Activated naive CD4-positive, alpha-beta T cell treated with anti-CD3 and anti-CD28 coated beads, Interleukin-2, amount 50 U/mL, for 72 hours (primary cell): ENCODE measurements around the gene BTG3. TPM values are rescaled to one million over a fixed set of nuclear protein-coding genes. Genes with fewer than 3 reads are reported as not detected.

Experiments used
- ATAC-seq, 2 donors: fragments of 150-1000 bp; cut with Tn5 transposase; 2 replicates each; pipeline ENCODE4 v1.10.0; 2021; ENCODE audit warnings: mild to moderate bottlenecking in 2 of 2, moderate library complexity in 2 of 2
- DNase-seq, 2 donors: peaks; one replicate each; pipeline ENCODE4 v3.0.0; 2021 to 2022; ENCODE audit warnings: low spot score in 2 of 2
- H3K27ac Mint-ChIP-seq, 2 donors: one replicate each; pipeline ENCODE4 v1.8.0; 2022; ENCODE audit warnings: mild to moderate bottlenecking in 2 of 2, mixed read lengths in 2 of 2
- H3K36me3 Mint-ChIP-seq, 2 donors: one replicate each; pipeline ENCODE4 v1.8.0; 2022; ENCODE audit warnings: mixed read lengths in 2 of 2
- H3K9me3 Mint-ChIP-seq, 2 donors: one replicate each; pipeline ENCODE4 v1.8.0; 2022; ENCODE audit warnings: mixed read lengths in 2 of 2
- total RNA-seq, 2 donors: library from RNA; stranded (reverse); gene quantifications; one replicate each; pipeline ENCODE4 v1.2.3, GENCODE V29; 2022

BTG3 gene
- total RNA-seq, 2 donors from 2014 or later: 29.0 to 95.7 TPM

GRCh38 chr21:17609681-17610080 lies 3.0 kb downstream of the BTG3 start:
- ATAC-seq: no peak
- no peak for DNase-seq
- Mint-ChIP-seq H3K27ac (no peak overlapping the region), H3K9me3 (no peaks in the 10 kb centered on the region), H3K36me3 (peaks cover 37 to 43% of the 10 kb centered on the region in 2 donors)

- ATAC-seq (no peak), DNase-seq (no peak)
- Mint-ChIP-seq H3K36me3 (peaks cover 51 to 63% of the 10 kb centered on the region in 2 donors), H3K9me3 (no peaks in the 10 kb centered on the region), H3K27ac (peak overlapping the region in 1 of 2 donors; percentile 72)
Observed at GRCh38 chr21:17607684-17608083, 5.0 kb downstream of the BTG3 start.

DNA sequence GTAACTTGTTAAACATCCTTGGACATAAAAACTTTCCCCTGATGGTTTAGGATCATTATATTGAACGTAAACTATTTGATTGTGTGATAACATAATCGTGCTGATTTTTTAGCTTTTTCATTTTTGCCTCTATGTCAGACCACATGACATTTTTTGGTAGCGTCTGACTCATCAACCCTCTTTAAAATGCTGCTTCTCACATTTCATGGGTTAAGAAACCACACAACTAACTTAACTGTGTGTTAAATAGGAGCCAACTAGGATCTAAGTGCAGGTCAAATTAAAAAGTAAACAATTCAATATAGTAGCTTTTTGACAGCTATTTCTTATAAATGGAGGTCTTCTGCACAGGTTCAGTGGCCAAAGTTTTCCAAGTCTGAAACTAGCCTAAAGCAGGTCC lies 9.8 kb downstream of the BTG3 start:
- peaks cover 27 to 33% of the 10 kb centered on the region in 2 donors for H3K36me3 Mint-ChIP-seq
- no peaks in the 10 kb centered on the region for H3K9me3 Mint-ChIP-seq
- H3K27ac Mint-ChIP-seq: no peak overlapping the region
- ATAC-seq (no peak), DNase-seq (no peak)

DNA sequence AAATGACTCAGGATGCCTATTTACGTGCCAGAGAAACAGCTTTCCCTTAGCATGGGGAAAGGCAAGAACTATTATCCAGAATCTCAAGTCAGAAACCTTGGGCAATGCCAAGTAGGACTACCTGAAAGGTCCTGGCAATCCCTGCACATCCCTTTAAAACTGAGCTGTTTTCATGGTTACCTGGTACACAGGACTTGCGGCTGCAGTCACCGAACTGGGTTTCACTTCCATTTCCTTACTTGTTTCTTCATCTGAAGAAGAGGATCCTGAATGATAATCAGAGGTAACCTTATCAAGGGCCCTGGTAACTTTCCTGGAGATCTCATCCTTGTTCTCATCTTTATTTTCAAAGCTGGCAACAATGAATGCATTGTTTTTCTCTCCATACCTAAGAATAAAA lies 14.3 kb downstream of the BTG3 start:
- ATAC-seq (no peak), DNase-seq (no peak)
- H3K9me3 Mint-ChIP-seq: no peaks in the 10 kb centered on the region

DNA sequence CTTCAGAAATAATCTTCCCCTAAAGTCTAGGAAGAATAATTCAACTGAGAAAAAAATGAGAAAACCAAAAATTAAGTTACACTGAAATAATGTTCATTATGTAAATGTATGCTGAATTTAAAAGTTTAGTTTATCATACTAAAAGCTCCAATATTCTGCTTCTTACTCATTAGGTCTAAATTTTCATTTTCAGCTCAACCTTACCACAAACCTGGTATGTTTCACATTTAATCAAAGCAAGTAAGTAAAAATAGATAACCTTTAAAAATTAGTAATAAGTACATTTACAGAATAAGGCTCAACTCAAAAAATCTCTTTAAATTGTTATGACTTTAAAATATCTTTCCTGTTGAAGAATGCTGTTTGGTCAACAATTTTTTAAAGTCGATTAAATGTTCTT lies 15.0 kb downstream of the BTG3 start:
- ATAC-seq (no peak), DNase-seq (no peak)
- H3K9me3 Mint-ChIP-seq: no peaks in the 10 kb centered on the region
- H3K36me3 Mint-ChIP-seq: peaks cover 16 to 22% of the 10 kb centered on the region in 2 donors
- no peak overlapping the region for H3K27ac Mint-ChIP-seq

More for the DNA sequence above, 14.3 kb downstream of the BTG3 start:
- Mint-ChIP-seq H3K27ac (no peak overlapping the region), H3K36me3 (peaks cover 17 to 27% of the 10 kb centered on the region in 2 donors)

- no peak for ATAC-seq
- peaks cover 12 to 17% of the 10 kb centered on the region in 2 donors for H3K36me3 Mint-ChIP-seq
- no peaks in the 10 kb centered on the region for H3K9me3 Mint-ChIP-seq
- no peak for DNase-seq
- H3K27ac Mint-ChIP-seq: no peak overlapping the region
Observed at GRCh38 chr21:17590430-17590829, 22.3 kb downstream of the BTG3 start.

GRCh38 chr21:17585875-17586450 lies 26.7 kb downstream of the BTG3 start:
- peak in 1 of 2 donors; percentile 46 for ATAC-seq

GRCh38 chr21:17583898-17584297 lies 28.8 kb downstream of the BTG3 start:
- ATAC-seq (no peak), DNase-seq (no peak)
- no peak overlapping the region for H3K27ac Mint-ChIP-seq

More at GRCh38 chr21:17585875-17586450, 26.7 kb downstream of the BTG3 start:
- Mint-ChIP-seq H3K9me3 (no peaks in the 10 kb centered on the region), H3K27ac (no peak overlapping the region), H3K36me3 (no peaks in the 10 kb centered on the region)
- DNase-seq: no peak

GRCh38 chr21:17580319-17580718 lies 32.4 kb downstream of the BTG3 start:
- ATAC-seq (no peak), DNase-seq (no peak)
- Mint-ChIP-seq H3K27ac (no peak overlapping the region), H3K9me3 (no peaks in the 10 kb centered on the region), H3K36me3 (no peaks in the 10 kb centered on the region)

More at GRCh38 chr21:17583898-17584297, 28.8 kb downstream of the BTG3 start:
- Mint-ChIP-seq H3K36me3 (no peaks in the 10 kb centered on the region), H3K9me3 (no peaks in the 10 kb centered on the region)

DNA sequence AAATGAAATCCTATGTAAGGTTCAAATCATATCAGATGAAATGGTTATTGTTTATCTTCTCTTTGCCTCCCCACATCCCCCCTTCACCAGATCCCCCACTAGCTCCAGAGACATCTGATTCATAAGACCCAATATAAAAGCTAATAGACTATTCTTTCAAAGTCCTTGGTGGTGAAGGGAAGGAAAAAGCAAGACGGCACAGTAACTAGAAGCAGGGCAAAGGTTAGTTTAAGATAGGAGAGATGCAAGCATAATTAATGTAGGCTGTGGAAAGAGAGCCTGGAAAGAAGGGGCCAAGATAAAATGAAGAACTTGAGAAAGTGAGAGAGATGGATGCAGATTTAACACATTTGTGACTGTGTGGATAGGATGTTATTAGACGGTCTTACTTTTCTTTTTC lies 33.8 kb downstream of the BTG3 start:
- ATAC-seq (no peak), DNase-seq (no peak)
- Mint-ChIP-seq H3K27ac (no peak overlapping the region), H3K36me3 (no peaks in the 10 kb centered on the region), H3K9me3 (no peaks in the 10 kb centered on the region)

DNA sequence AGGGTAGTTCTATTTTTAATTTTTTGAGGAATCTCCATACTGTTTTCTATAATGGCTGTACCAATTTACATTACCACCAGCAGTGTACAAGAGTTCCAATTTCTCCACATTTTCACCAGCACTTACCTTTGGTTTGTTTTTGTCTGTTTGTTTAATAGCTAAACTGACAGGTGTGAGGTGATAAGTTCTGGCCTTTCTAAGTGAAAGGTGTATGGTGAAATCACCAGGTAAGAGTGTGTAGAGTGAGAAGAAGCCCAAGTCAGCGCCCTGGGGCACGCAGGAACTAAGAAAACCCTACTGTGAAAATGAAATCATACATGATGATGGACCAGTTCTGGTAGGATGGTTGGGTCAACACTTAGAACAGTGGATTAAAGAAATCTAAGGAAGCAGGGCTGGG lies 34.5 kb downstream of the BTG3 start:
- Mint-ChIP-seq H3K27ac (no peak overlapping the region), H3K9me3 (no peaks in the 10 kb centered on the region), H3K36me3 (no peaks in the 10 kb centered on the region)
- ATAC-seq (no peak), DNase-seq (no peak)

GRCh38 chr21:17577701-17578100 lies 35.0 kb downstream of the BTG3 start:
- Mint-ChIP-seq H3K27ac (no peak overlapping the region), H3K9me3 (no peaks in the 10 kb centered on the region), H3K36me3 (no peaks in the 10 kb centered on the region)
- no peak for DNase-seq
- ATAC-seq: no peak

DNA sequence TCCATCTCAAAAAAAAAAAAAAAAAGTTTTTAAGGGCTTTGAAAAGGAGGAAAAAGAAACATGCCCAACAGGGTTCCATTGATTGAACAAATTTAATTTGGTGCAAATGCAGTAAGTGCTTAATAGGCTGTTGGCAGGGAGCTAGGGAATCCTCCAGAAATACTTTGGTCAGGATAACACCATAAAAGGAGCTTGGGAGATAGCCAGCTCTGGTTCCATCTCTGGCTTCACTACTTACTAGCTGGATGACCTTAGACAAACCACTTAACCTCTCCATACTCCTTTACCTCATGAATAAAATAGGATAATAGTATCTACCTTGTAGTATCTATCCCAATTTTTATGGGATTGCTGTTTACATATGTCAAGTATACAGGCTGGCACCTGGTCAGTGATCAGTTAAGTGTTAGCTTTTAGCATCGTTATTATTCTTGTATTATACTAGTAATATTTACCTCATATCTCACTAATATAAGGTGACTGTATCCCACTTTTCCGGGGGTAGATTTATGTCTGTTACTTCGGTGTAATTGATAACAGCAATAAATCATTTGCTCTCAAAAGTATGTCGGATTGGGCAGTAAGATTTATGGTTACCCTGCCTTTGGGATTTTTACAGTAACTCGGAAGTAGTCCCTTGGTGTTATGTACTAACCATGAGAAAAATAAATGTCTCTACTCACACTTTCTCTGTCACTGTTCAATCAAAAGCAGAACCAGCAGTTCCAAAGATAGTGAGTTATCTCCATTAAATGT lies 36.4 kb downstream of the BTG3 start:
- Mint-ChIP-seq H3K27ac (no peak overlapping the region), H3K36me3 (no peaks in the 10 kb centered on the region)
- DNase-seq: no peak

DNA sequence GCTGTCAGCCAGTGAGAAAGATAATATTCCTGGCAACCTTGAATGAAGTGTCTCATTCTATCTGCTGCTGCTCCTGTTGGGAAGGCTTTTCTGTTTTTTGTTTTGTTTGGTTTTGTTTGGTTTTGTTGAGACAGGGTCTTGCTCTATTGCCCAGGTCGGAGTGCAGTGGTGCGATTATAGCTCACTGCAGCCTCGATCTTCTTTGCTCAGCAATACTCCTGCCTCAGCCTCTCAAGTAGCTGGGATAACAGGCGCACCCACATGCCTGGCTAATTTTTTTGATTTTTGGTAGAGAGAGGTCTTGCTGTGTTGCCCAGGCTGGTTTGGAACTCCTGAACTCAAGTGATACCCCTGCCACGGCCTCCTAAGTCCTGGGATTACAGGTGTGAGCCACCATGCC lies 37.6 kb downstream of the BTG3 start:
- ATAC-seq (no peak), DNase-seq (no peak)
- H3K27ac Mint-ChIP-seq: no peak overlapping the region
- no peaks in the 10 kb centered on the region for H3K36me3 Mint-ChIP-seq
- no peaks in the 10 kb centered on the region for H3K9me3 Mint-ChIP-seq

More for the DNA sequence above, 36.4 kb downstream of the BTG3 start:
- no peak for ATAC-seq
- no peaks in the 10 kb centered on the region for H3K9me3 Mint-ChIP-seq

- no peaks in the 10 kb centered on the region for H3K9me3 Mint-ChIP-seq
- DNase-seq: no peak
Observed at GRCh38 chr21:17572431-17572830, 40.3 kb downstream of the BTG3 start.

GRCh38 chr21:17570786-17571185 lies 41.9 kb downstream of the BTG3 start:
- no peaks in the 10 kb centered on the region for H3K9me3 Mint-ChIP-seq
- H3K36me3 Mint-ChIP-seq: no peaks in the 10 kb centered on the region
- H3K27ac Mint-ChIP-seq: no peak overlapping the region
- ATAC-seq (no peak), DNase-seq (no peak)

More at GRCh38 chr21:17572431-17572830, 40.3 kb downstream of the BTG3 start:
- ATAC-seq: no peak
- Mint-ChIP-seq H3K36me3 (no peaks in the 10 kb centered on the region), H3K27ac (no peak overlapping the region)

- ATAC-seq (no peak), DNase-seq (no peak)
- Mint-ChIP-seq H3K27ac (no peak overlapping the region), H3K9me3 (no peaks in the 10 kb centered on the region), H3K36me3 (no peaks in the 10 kb centered on the region)
Observed at GRCh38 chr21:17560377-17561025, 52.2 kb downstream of the BTG3 start.
